Kidney (tissue), 14 donors: ENCODE data around the gene COQ10B. TPM values are rescaled to one million over a fixed set of nuclear protein-coding genes. Genes with fewer than 3 reads are reported as not detected.

ENCODE experiments used
- DNase-seq, 5 donors: peaks; one replicate each; pipeline ENCODE4 v3.0.0-alpha.2; 2013 to 2020
- FAIRE-seq: peaks from 2 replicates; lab custom pipeline; 2012; peaks lifted over from hg19 to GRCh38; lab: Jason Lieb, UNC
- H3K27ac ChIP-seq, 2 donors: one replicate each; pipeline ENCODE4 v1.7.0; 2013; ENCODE audit warnings: low read depth in 2 of 2, low read length in 2 of 2, inconsistent platforms in 1 of 2
- H3K27me3 ChIP-seq: one replicate; pipeline ENCODE4 v1.7.1; 2013; ENCODE audit warnings: low read length, inconsistent platforms; ENCODE audit not compliant: control insufficient read depth, insufficient read depth
- H3K36me3 ChIP-seq, 3 donors: one replicate each; pipeline versions ENCODE4 v1.7.0 to v1.7.1; 2013; ENCODE audit warnings: low read length in 3 of 3, control low read depth in 1 of 3, inconsistent platforms in 1 of 3; ENCODE audit not compliant: insufficient read depth in 3 of 3, control insufficient read depth in 2 of 3
- H3K4me1 ChIP-seq, 3 donors: one replicate each; pipeline versions ENCODE4 v1.7.0 to v1.7.1; 2013; ENCODE audit warnings: low read length in 3 of 3, inconsistent platforms in 1 of 3, low read depth in 1 of 3; ENCODE audit not compliant: control insufficient read depth in 2 of 3, insufficient read depth in 2 of 3
- H3K4me3 ChIP-seq, 3 donors: one replicate each; pipeline versions ENCODE4 v1.7.0 to v1.8.1; 2013; ENCODE audit warnings: low read length in 3 of 3, control low read depth in 1 of 3, inconsistent platforms in 1 of 3
- H3K9ac ChIP-seq, 3 donors: one replicate each; pipeline versions ENCODE4 v1.7.0 to v1.7.1; 2013; ENCODE audit warnings: low read length in 3 of 3, control low read depth in 1 of 3, inconsistent platforms in 1 of 3
- H3K9me3 ChIP-seq, 3 donors: one replicate each; pipeline versions ENCODE4 v1.7.0 to v1.7.1; 2013; ENCODE audit warnings: low read length in 3 of 3, control low read depth in 1 of 3, inconsistent platforms in 1 of 3; ENCODE audit not compliant: control insufficient read depth in 2 of 3, insufficient read depth in 1 of 3
- intact Hi-C: fragments of 100-400 bp; cut with DNase I; formaldehyde crosslinking; loops from one replicate; pipeline ENCODE4 v1.11.1; 2022
- polyA plus RNA-seq: library from polyadenylated mRNA; stranded (reverse); fragments of 350-450 nt; fragmentation: Illumina TruSeq; extraction: RNeasy Lipid Tissue Mini Kit (QIAGEN cat#74804); gene quantifications from one replicate; pipeline ENCODE4 v1.2.3, GENCODE V29; 2014; ENCODE audit warnings: low read depth, low replicate concordance; ENCODE audit not compliant: insufficient read depth
- total RNA-seq: library from RNA; stranded (reverse); fragmentation: NEBNext Ultra II Directional; extraction: Animal tissue kit (Norgen Biotek cat#: 25700); gene quantifications from one replicate; pipeline ENCODE4 v1.2.1, GENCODE V29; 2021
- TF ChIP-seq, protein P1 (sequence below): IDR thresholded peaks from 3 replicates; pipeline ENCODE4 v1.5.1; 2012; ENCODE audit warnings: mild to moderate bottlenecking, moderate library complexity, borderline replicate concordance; ENCODE audit not compliant: insufficient read depth; ENCODE audit errors: extremely low read depth
- donor health status: control.
- donor health status: control.
- donor health status: control.
- donor health status: control.
- donor health status: control.
- donor health status: DM: yes; HTN: yes; CAD: no.
- donor health status: Normal renal cell carcinoma (clear cell type).

COQ10B gene
- total and polyA plus RNA-seq, 2 donors from 2014 or later = 28.6 to 31.2 TPM

DNA sequence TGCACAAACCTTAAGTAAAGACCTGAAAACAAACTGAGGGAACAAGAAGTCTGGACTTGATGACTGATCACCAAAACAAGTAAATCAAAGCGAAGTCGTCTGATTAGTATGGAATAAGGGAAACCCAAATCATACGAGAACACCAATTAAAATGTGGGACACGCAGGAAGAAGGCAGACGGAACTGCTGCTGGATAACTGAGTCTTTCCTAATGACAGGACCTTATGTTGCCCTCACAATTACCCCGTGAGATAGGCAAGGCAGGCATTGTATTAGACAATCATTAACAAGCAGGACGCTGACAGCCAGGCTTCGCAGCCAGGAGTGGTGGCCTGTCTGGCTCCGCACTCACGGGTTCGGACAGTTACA, 614 bp upstream of the COQ10B start:
- Histone ChIP-seq H3K27me3 (no peaks in the 10 kb centered on the region), H3K27ac (peak overlapping the region; percentile 90 to 100), H3K4me1 (peaks cover 0 to 16% (median 13%) of the 10 kb centered on the region in 3 donors), H3K4me3 (peak overlapping the region; percentile 95 to 100 (median 95)), H3K9me3 (no peaks in the 10 kb centered on the region), H3K36me3 (no peaks in the 10 kb centered on the region), H3K9ac (peak overlapping the region; percentile 68 to 94 (median 92))
- DNase-seq (no peak), FAIRE-seq (no peak)
- TF ChIP-seq, protein P1, sequence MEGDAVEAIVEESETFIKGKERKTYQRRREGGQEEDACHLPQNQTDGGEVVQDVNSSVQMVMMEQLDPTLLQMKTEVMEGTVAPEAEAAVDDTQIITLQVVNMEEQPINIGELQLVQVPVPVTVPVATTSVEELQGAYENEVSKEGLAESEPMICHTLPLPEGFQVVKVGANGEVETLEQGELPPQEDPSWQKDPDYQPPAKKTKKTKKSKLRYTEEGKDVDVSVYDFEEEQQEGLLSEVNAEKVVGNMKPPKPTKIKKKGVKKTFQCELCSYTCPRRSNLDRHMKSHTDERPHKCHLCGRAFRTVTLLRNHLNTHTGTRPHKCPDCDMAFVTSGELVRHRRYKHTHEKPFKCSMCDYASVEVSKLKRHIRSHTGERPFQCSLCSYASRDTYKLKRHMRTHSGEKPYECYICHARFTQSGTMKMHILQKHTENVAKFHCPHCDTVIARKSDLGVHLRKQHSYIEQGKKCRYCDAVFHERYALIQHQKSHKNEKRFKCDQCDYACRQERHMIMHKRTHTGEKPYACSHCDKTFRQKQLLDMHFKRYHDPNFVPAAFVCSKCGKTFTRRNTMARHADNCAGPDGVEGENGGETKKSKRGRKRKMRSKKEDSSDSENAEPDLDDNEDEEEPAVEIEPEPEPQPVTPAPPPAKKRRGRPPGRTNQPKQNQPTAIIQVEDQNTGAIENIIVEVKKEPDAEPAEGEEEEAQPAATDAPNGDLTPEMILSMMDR = no peak
- intact Hi-C loops = no loop called here

DNA sequence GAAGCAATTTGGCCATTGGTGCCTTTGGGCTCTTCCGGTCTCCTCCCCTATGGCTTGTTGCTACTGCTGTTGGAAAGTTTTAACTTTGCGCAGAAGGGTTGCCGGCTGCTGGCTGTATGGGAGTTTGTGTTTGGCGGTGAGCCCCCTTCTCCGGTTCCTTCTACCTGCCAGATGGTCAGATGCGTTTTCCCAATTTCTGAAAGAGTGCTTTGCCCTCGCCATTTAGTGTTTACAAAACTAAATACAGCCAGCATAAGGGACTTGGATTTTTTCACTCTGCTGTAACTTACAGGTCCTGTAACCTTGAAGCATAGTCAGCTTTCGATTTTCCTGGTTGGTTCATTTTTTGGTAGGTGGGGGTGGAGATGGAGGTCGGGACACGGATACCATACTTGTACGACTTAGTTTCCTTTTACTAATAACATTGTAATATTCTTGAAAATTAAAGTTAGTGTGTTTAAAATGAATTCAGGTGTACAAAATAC, 604 bp downstream of the COQ10B start:
- FAIRE-seq (no peak), DNase-seq (peak in 2 of 5 donors; percentile 73 to 92)
- Histone ChIP-seq H3K27me3 (no peaks in the 10 kb centered on the region), H3K4me1 (peaks cover 0 to 16% (median 13%) of the 10 kb centered on the region in 3 donors), H3K4me3 (peak overlapping the region; percentile 97 to 100 (median 97)), H3K9ac (peak overlapping the region; percentile 91 to 100 (median 100)), H3K27ac (peak overlapping the region; percentile 100), H3K36me3 (no peaks in the 10 kb centered on the region), H3K9me3 (no peaks in the 10 kb centered on the region)
- intact Hi-C loops = no loop called here
- TF ChIP-seq, protein P1 = no peak

DNA sequence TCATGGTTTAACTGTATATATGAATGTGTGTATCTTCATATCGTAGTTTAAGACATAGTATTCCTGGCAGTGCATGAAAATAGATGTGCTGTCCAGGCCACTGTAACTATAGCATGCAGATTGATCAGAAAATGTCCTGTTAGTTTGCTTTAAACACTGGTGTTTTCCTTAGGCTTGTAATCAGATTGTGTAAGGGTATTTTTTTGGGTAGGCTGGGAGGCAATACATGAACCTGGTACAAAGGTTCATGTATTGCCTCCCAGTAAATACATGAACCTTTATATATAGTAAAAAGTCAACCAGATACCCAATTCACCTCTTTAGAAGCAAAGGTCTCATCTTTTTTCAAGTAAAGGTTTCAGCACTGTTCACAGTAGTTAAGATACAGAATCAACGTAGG, 1.6 kb downstream of the COQ10B start:
- Histone ChIP-seq H3K36me3 (peaks cover 0 to 3% (median 0%) of the 10 kb centered on the region in 3 donors), H3K27ac (peak overlapping the region in 1 of 2 donors; percentile 1), H3K4me1 (peaks cover 0 to 16% (median 15%) of the 10 kb centered on the region in 3 donors), H3K9ac (peak overlapping the region in 2 of 3 donors; percentile 69 to 100), H3K27me3 (no peaks in the 10 kb centered on the region), H3K4me3 (peak overlapping the region in 2 of 3 donors; percentile 97 to 100), H3K9me3 (no peaks in the 10 kb centered on the region)
- intact Hi-C loops = no loop called here
- FAIRE-seq (no peak), DNase-seq (no peak)
- TF ChIP-seq, protein P1 = no peak
